NB4 (cell line): ENCODE results near the gene ATP8B3.

Experiments used
- DNase-seq: peaks from one replicate; pipeline ENCODE4 v3.0.0; 2010; ENCODE audit warnings: low read depth
- H3K4me3 ChIP-seq: one replicate; pipeline ENCODE4 v1.5.1; 2011; ENCODE audit warnings: mild to moderate bottlenecking, low read depth, low read length, moderate library complexity
- MYC ChIP-seq: IDR thresholded peaks from 2 replicates; pipeline ENCODE4 v1.6.1; 2011; ENCODE audit warnings: low read depth, low read length
- POLR2A ChIP-seq: IDR thresholded peaks from 2 replicates; pipeline ENCODE4 v1.6.1; 2011; ENCODE audit warnings: mild to moderate bottlenecking; ENCODE audit not compliant: insufficient read length; ENCODE audit errors: extremely low read depth
- TF ChIP-seq, protein P1 (sequence below): IDR thresholded peaks from one replicate; pipeline ENCODE4 v1.5.1; 2012; ENCODE audit warnings: low read depth, low read length
- TF ChIP-seq, protein P2 (sequence below): IDR thresholded peaks from 2 replicates; pipeline ENCODE4 v1.6.1; 2011; ENCODE audit warnings: low read depth, low read length

Gene ATP8B3

DNA sequence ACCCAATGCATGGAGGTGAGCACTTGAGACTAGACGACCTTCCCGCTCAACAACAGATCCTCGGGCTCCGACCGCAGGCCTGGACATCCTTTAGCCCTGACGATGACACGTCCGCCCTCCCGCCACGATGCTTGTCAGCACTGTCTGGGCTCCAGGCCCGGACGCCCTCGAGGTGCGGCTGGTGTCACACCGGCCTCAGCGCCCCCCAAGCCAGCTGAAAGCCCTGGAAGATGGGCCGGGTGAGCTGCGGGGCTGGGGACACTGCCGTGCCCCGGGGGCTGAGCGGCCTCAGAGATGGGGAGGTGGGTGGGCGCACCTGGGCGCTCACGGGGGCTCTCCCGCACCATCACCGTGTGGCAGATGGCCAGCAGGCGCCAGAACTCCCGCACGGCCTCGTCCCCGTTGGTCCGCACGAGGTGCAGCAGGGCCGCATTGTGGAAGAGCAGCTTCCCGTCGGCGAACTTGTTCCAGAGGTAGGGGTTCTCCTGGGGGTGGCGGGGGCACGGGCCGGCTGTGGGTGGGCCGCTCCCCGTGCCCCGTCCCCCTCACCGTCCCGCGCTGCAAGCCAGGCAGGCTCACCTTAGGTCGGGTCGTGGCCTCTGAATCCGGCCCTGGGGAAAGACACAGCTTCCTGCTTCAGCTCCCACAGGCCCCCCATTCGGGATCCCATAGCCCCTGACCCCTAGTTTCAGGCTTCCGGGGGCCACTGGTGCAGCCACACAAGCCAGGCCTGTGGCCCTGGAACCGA lies 15.5 kb downstream of the ATP8B3 start:
- DNase-seq, result no peak
- no peak overlapping the region for H3K4me3 ChIP-seq
- TF ChIP-seq, protein P1, sequence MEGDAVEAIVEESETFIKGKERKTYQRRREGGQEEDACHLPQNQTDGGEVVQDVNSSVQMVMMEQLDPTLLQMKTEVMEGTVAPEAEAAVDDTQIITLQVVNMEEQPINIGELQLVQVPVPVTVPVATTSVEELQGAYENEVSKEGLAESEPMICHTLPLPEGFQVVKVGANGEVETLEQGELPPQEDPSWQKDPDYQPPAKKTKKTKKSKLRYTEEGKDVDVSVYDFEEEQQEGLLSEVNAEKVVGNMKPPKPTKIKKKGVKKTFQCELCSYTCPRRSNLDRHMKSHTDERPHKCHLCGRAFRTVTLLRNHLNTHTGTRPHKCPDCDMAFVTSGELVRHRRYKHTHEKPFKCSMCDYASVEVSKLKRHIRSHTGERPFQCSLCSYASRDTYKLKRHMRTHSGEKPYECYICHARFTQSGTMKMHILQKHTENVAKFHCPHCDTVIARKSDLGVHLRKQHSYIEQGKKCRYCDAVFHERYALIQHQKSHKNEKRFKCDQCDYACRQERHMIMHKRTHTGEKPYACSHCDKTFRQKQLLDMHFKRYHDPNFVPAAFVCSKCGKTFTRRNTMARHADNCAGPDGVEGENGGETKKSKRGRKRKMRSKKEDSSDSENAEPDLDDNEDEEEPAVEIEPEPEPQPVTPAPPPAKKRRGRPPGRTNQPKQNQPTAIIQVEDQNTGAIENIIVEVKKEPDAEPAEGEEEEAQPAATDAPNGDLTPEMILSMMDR, result no peak
- no peak for TF ChIP-seq MYC
- TF ChIP-seq POLR2A, result no peak
- TF ChIP-seq, protein P2, sequence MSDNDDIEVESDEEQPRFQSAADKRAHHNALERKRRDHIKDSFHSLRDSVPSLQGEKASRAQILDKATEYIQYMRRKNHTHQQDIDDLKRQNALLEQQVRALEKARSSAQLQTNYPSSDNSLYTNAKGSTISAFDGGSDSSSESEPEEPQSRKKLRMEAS, result no peak

DNA sequence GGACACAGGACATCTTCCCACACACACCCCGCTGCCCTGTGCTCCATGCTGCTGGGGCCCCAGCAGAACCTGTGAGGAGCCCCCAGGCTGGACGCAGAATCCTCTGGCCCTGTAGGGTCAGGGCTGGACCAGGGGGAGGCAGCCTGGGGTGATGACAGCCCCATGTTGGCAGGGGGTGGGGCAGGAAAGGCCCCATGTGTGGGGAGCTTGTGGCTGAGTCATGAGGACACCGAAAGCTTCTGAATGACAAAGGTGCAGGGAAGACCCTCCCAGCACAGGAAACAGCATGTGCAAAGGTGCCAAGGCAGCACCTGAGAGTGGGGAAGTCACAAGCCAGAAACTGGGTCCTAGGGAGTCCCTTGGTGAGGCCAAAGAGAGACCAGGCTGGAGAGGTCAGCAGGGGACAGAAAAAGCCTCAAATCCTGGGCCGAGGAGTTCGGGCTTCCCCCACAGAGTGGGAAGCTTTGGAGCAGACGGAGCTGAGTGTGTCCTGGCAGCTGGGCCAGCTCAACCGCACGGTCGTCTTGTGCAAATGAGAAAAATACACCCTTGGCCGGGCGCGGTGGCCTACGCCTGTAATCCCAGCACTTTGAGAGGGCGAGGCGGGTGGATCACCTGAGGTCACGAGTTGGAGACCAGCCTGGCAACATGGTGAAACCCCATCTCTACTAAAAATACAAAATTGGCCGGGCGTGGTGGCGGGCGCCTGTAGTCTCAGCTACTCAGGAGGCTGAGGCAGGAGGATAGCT lies 17.5 kb downstream of the ATP8B3 start:
- TF ChIP-seq, protein P2, result 0 out of 2 replicates have a peak, but pooled peaks have one; percentile 20
- TF ChIP-seq, protein P1, result no peak
- no peak for DNase-seq
- H3K4me3 ChIP-seq, result no peak overlapping the region

DNA sequence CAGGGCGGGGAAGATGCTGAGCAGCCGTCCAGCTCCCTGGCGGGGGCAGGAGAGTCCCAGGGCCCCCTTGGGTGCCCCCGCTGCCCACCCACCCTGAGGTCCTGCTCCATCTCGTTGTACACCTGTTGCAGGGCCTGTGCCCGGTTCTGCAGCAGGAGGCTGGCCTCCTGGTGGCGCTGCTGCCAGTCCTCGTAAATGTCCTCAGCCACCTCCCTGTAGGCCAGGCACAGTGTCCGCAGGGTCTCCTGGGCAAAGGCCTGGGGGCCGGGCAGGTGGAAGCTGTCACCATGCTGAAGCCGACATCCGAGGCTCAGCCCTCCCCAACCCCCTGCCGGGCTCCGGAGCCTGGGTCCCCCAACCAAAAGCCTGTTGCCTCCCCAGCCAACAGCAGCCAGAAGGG lies 20.2 kb downstream of the ATP8B3 start:
- TF ChIP-seq, protein P1, result no peak
- TF ChIP-seq POLR2A, result no peak
- TF ChIP-seq, protein P2, result no peak
- no peak for TF ChIP-seq MYC
- no peak for DNase-seq
- H3K4me3 ChIP-seq, result no peak overlapping the region

DNA sequence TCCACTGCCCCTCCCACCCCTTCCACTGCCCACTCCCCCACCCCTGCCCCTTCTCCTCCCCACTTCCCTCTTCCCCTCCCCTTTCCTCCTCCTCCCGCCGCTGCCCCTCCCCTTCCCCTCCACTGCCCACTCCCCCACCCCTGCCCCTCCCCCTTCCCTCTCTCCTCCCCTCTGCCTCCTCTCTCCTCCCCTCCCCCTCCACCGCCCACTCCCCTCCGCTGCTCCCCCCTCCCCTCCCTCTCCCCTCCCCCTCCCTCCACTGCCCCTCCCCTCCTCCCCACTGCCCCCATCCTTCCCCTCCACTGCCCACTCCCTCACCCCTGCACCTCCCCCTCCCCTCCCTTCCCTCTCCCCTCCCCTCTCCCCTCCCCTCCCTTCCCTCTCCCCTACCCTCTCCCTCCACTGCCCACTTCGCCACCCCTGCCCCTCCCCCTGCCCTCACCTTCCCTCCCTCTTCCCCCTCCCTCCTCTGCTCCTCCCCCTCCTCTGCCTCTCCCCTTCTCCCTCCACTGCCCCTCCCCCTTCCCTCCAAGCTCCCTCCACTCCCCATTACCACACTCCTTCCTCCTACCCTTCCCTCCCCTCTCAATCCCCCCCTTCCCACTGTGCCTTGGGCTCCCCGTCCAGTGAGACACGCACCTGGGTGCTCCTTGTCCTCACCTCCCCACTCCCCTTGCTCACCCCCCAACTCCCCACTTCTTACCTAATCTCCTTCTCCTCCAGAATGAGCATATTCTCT lies 21.9 kb downstream of the ATP8B3 start:
- TF ChIP-seq POLR2A (no peak), MYC (no peak)
- TF ChIP-seq, protein P1, result no peak
- TF ChIP-seq, protein P2, result no peak
- H3K4me3 ChIP-seq, result no peak overlapping the region

DNA sequence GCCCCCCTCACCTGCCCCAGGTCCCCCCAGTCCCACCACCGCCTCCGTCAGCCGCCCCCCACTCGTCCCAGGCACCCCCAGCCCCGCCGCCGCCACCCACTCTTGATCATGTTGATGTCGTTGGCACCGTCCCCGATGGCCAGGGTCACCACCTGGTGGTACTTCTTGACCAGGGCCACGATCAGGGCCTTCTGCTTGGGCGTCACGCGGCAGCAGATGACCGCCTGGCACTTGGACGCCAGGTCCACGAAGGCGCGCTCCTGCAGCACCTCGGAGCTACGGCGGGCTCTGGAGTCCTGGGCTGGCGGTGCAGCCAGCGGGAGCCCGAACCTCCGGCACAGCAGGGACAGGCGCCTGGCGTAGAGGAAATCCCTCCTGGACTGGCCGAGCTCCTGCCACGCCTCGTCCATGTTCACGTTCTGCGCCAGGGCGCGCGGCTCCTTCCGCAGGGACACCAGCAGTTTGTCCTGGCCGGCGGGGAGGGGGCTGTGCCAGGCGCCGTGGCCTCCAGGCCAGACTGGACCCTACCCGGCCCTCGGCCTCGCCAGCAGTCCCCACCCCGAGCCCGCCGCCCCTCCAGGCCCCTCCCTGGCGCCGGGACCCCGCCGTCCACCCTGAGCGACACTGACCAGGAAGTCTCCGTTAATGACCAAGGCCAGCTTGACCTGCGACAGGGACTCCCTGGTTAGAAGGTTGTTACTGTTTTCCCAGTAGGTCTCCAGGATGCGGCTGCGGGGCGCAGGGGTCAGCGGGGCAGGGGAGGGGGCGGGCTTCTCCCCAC lies 22.6 kb downstream of the ATP8B3 start:
- no peak for DNase-seq
- no peak overlapping the region for H3K4me3 ChIP-seq

More for the DNA sequence above, 21.9 kb downstream of the ATP8B3 start:
- DNase-seq, result no peak

More for the DNA sequence above, 22.6 kb downstream of the ATP8B3 start:
- TF ChIP-seq POLR2A, result no peak
- TF ChIP-seq, protein P2, result no peak
- TF ChIP-seq, protein P1, result no peak
- no peak for TF ChIP-seq MYC
